ENCODE results near the gene PROM2.

The PROM2 gene

GRCh38 chr2:95291222-95291621 lies 17.0 kb downstream of the PROM2 start:
- no peak overlapping the region for H4K8ac ChIP-seq (ENCODE audit: low read depth, low read length)
- H3K36me3 ChIP-seq (ENCODE audit: control insufficient read depth, insufficient read depth, low read length), result no peaks in the 10 kb centered on the region
- no peaks in the 10 kb centered on the region for H3K4me1 ChIP-seq (ENCODE audit: control insufficient read depth, low read depth, low read length)
- no peak overlapping the region for H3K27ac ChIP-seq (ENCODE audit: low read depth, low read length)
- no peak overlapping the region for H3K4me3 ChIP-seq (ENCODE audit: low read length)
- no peaks in the 10 kb centered on the region for H3K79me1 ChIP-seq (ENCODE audit: low read length)
- DNase-seq, result no peak
- no peak overlapping the region for H2BK15ac ChIP-seq (replicated peaks; ENCODE audit: low read depth)
- H3K9ac ChIP-seq (ENCODE audit: low read length), result no peak overlapping the region
- no peak overlapping the region for H3K18ac ChIP-seq (ENCODE audit: low read length)
- H3K23ac ChIP-seq (ENCODE audit: low read length), result no peak overlapping the region
- H4K5ac ChIP-seq (ENCODE audit: low read length), result no peak overlapping the region
- no peak overlapping the region for H2BK120ac ChIP-seq (ENCODE audit: low read depth, low read length)
- H3K27me3 ChIP-seq (ENCODE audit: insufficient read depth, low read length, poor library complexity), result no peaks in the 10 kb centered on the region
- H3K56ac ChIP-seq (ENCODE audit: low read length), result no peak overlapping the region
- H3K79me2 ChIP-seq (ENCODE audit: control insufficient read depth, insufficient read depth, low read length), result no peaks in the 10 kb centered on the region
- H3K4me2 ChIP-seq (ENCODE audit: low read length), result no peak overlapping the region
- no peak overlapping the region for H2BK5ac ChIP-seq (ENCODE audit: low read length)
- H3K4ac ChIP-seq (ENCODE audit: low read depth, low read length), result no peak overlapping the region
- no peak overlapping the region for H2AK5ac ChIP-seq (ENCODE audit: low read length)

- no peak overlapping the region for H2AK5ac ChIP-seq (ENCODE audit: low read length)
- no peak overlapping the region for H3K18ac ChIP-seq (ENCODE audit: low read length)
- H3K4me3 ChIP-seq (ENCODE audit: low read length), result no peak overlapping the region
- no peak overlapping the region for H2BK5ac ChIP-seq (ENCODE audit: low read length)
- H2BK120ac ChIP-seq (ENCODE audit: low read depth, low read length), result no peak overlapping the region
- no peak overlapping the region for H3K4me2 ChIP-seq (ENCODE audit: low read length)
- no peaks in the 10 kb centered on the region for H3K79me2 ChIP-seq (ENCODE audit: control insufficient read depth, insufficient read depth, low read length)
- no peak overlapping the region for H3K23ac ChIP-seq (ENCODE audit: low read length)
- H3K36me3 ChIP-seq (ENCODE audit: control insufficient read depth, insufficient read depth, low read length), result no peaks in the 10 kb centered on the region
- WGBS (ENCODE audit: extremely low coverage, insufficient coverage, low lambda C conversion rate), result no CpG with 5 or more reads among the region's 9 CpGs
- no peak for DNase-seq
- no peak overlapping the region for H3K27ac ChIP-seq (ENCODE audit: low read depth, low read length)
- no peak overlapping the region for H3K9ac ChIP-seq (ENCODE audit: low read length)
- no peak overlapping the region for H4K8ac ChIP-seq (ENCODE audit: low read depth, low read length)
- no peaks in the 10 kb centered on the region for H3K4me1 ChIP-seq (ENCODE audit: control insufficient read depth, low read depth, low read length)
- H4K5ac ChIP-seq (ENCODE audit: low read length), result no peak overlapping the region
- no peaks in the 10 kb centered on the region for H3K27me3 ChIP-seq (ENCODE audit: insufficient read depth, low read length, poor library complexity)
- H3K4ac ChIP-seq (ENCODE audit: low read depth, low read length), result no peak overlapping the region
- H3K79me1 ChIP-seq (ENCODE audit: low read length), result no peaks in the 10 kb centered on the region
- H2BK15ac ChIP-seq (replicated peaks; ENCODE audit: low read depth), result no peak overlapping the region
- H3K56ac ChIP-seq (ENCODE audit: low read length), result no peak overlapping the region
These were observed 18.5 kb downstream of the PROM2 start for GRCh38 chr2:95292623-95293260.

GRCh38 chr2:95294579-95295250 lies 20.5 kb downstream of the PROM2 start:
- Histone ChIP-seq H2BK120ac (ENCODE audit: low read depth, low read length) (no peak overlapping the region), H3K18ac (ENCODE audit: low read length) (no peak overlapping the region), H3K27me3 (ENCODE audit: insufficient read depth, low read length, poor library complexity) (no peaks in the 10 kb centered on the region), H2BK5ac (ENCODE audit: low read length) (no peak overlapping the region), H3K79me2 (ENCODE audit: control insufficient read depth, insufficient read depth, low read length) (no peaks in the 10 kb centered on the region), H3K4me2 (ENCODE audit: low read length) (no peak overlapping the region), H3K79me1 (ENCODE audit: low read length) (no peaks in the 10 kb centered on the region), H2BK15ac (replicated peaks; ENCODE audit: low read depth) (no peak overlapping the region), H4K5ac (ENCODE audit: low read length) (no peak overlapping the region), H2AK5ac (ENCODE audit: low read length) (no peak overlapping the region), H3K9ac (ENCODE audit: low read length) (no peak overlapping the region), H3K4me1 (ENCODE audit: control insufficient read depth, low read depth, low read length) (no peaks in the 10 kb centered on the region), H3K27ac (ENCODE audit: low read depth, low read length) (no peak overlapping the region), H3K23ac (ENCODE audit: low read length) (no peak overlapping the region), H3K56ac (ENCODE audit: low read length) (no peak overlapping the region), H3K4me3 (ENCODE audit: low read length) (no peak overlapping the region), H4K8ac (ENCODE audit: low read depth, low read length) (no peak overlapping the region), H3K4ac (ENCODE audit: low read depth, low read length) (no peak overlapping the region), H3K36me3 (ENCODE audit: control insufficient read depth, insufficient read depth, low read length) (no peaks in the 10 kb centered on the region)
- no CpG with 5 or more reads among the region's 19 CpGs for WGBS (ENCODE audit: extremely low coverage, insufficient coverage, low lambda C conversion rate)
- no peak for DNase-seq

GRCh38 chr2:95295376-95295775 lies 21.1 kb downstream of the PROM2 start:
- no peaks in the 10 kb centered on the region for H3K79me1 ChIP-seq (ENCODE audit: low read length)
- H3K9ac ChIP-seq (ENCODE audit: low read length), result no peak overlapping the region
- no peak overlapping the region for H2BK5ac ChIP-seq (ENCODE audit: low read length)
- H2AK5ac ChIP-seq (ENCODE audit: low read length), result no peak overlapping the region
- no peak overlapping the region for H3K4me3 ChIP-seq (ENCODE audit: low read length)
- no peak overlapping the region for H2BK120ac ChIP-seq (ENCODE audit: low read depth, low read length)
- no peak overlapping the region for H4K5ac ChIP-seq (ENCODE audit: low read length)
- no peaks in the 10 kb centered on the region for H3K4me1 ChIP-seq (ENCODE audit: control insufficient read depth, low read depth, low read length)
- DNase-seq, result no peak
- H2BK15ac ChIP-seq (replicated peaks; ENCODE audit: low read depth), result no peak overlapping the region
- H3K4ac ChIP-seq (ENCODE audit: low read depth, low read length), result no peak overlapping the region
- H3K27me3 ChIP-seq (ENCODE audit: insufficient read depth, low read length, poor library complexity), result no peaks in the 10 kb centered on the region
- no peak overlapping the region for H3K56ac ChIP-seq (ENCODE audit: low read length)
- H3K18ac ChIP-seq (ENCODE audit: low read length), result no peak overlapping the region
- no peak overlapping the region for H3K23ac ChIP-seq (ENCODE audit: low read length)
- H3K27ac ChIP-seq (ENCODE audit: low read depth, low read length), result no peak overlapping the region
- no CpG with 5 or more reads among the region's 6 CpGs for WGBS (ENCODE audit: extremely low coverage, insufficient coverage, low lambda C conversion rate)
- H3K4me2 ChIP-seq (ENCODE audit: low read length), result no peak overlapping the region
- H4K8ac ChIP-seq (ENCODE audit: low read depth, low read length), result no peak overlapping the region
- H3K36me3 ChIP-seq (ENCODE audit: control insufficient read depth, insufficient read depth, low read length), result no peaks in the 10 kb centered on the region
- no peaks in the 10 kb centered on the region for H3K79me2 ChIP-seq (ENCODE audit: control insufficient read depth, insufficient read depth, low read length)

GRCh38 chr2:95296011-95296410 lies 21.8 kb downstream of the PROM2 start:
- H3K27ac ChIP-seq (ENCODE audit: low read depth, low read length), result no peak overlapping the region
- no peak overlapping the region for H2BK5ac ChIP-seq (ENCODE audit: low read length)
- no peak overlapping the region for H3K4me3 ChIP-seq (ENCODE audit: low read length)
- no peak overlapping the region for H3K18ac ChIP-seq (ENCODE audit: low read length)
- H4K8ac ChIP-seq (ENCODE audit: low read depth, low read length), result no peak overlapping the region
- H3K36me3 ChIP-seq (ENCODE audit: control insufficient read depth, insufficient read depth, low read length), result no peaks in the 10 kb centered on the region
- no peaks in the 10 kb centered on the region for H3K79me2 ChIP-seq (ENCODE audit: control insufficient read depth, insufficient read depth, low read length)
- no peak overlapping the region for H3K4me2 ChIP-seq (ENCODE audit: low read length)
- no CpG with 5 or more reads among the region's 5 CpGs for WGBS (ENCODE audit: extremely low coverage, insufficient coverage, low lambda C conversion rate)
- no peak overlapping the region for H3K56ac ChIP-seq (ENCODE audit: low read length)
- no peak overlapping the region for H2AK5ac ChIP-seq (ENCODE audit: low read length)
- H4K5ac ChIP-seq (ENCODE audit: low read length), result no peak overlapping the region
- H3K4ac ChIP-seq (ENCODE audit: low read depth, low read length), result no peak overlapping the region
- no peak overlapping the region for H2BK120ac ChIP-seq (ENCODE audit: low read depth, low read length)
- H3K4me1 ChIP-seq (ENCODE audit: control insufficient read depth, low read depth, low read length), result no peaks in the 10 kb centered on the region
- no peaks in the 10 kb centered on the region for H3K27me3 ChIP-seq (ENCODE audit: insufficient read depth, low read length, poor library complexity)
- no peak overlapping the region for H3K9ac ChIP-seq (ENCODE audit: low read length)
- no peak overlapping the region for H3K23ac ChIP-seq (ENCODE audit: low read length)
- no peak for DNase-seq
- H2BK15ac ChIP-seq (replicated peaks; ENCODE audit: low read depth), result no peak overlapping the region
- no peaks in the 10 kb centered on the region for H3K79me1 ChIP-seq (ENCODE audit: low read length)
